ENCODE results near the gene NACC1. TPM values are rescaled to one million over a fixed set of nuclear protein-coding genes. Genes with fewer than 3 reads are reported as not detected.

The NACC1 gene
- total and polyA plus RNA-seq, 2 of the 8 experiments (the other 6 are each of a cell fraction or from before 2014, with no cell fraction given) = 234 to 301 TPM

DNA sequence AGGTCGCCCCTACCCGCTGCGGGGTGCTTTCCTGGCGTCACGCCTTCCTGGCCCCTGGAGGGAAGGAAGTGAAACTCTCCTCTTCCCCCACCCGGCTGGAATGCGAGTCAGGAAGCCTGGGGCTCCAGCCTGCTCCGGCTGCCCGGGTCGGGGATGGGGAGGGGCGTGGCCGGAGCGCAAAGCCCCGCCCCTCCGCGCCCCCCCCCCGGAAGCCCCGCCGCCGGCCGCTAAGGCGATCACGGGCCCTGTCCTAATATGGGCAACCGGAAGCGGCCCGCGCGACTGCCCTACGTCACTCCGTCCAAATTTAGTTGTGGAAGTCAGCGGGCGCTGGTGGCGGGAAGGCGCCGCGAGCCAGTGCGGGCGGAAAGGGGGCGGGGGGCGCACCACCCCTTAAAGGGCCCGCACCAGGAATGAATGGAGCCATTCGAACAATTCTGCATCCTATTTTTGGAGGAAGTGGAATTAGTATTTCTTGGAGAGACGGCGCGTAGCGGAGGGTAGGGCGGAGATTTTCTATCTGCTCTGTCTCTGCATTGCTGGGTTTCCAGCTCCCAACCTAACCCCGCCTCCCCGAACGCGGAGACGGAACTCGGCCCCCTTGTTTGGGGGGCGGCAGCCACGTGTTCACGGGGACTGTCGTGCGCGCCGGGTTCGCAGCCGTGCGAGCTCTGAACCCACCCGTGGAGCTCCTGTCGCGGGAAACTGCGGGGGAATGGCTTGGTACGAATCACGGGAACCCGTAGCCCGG lies 33.7 kb downstream of the NACC1 start:
- Histone ChIP-seq H3K14ac (ENCODE audit: insufficient read length) (no peak overlapping the region), H4K5ac (ENCODE audit: insufficient read length, low read depth, low read length) (peak overlapping the region; percentile 93), H3K18ac (ENCODE audit: extremely low read depth, low read length) (peak overlapping the region; percentile 96), H3K9ac (replicated peaks in 1 of 4; ENCODE audit: extremely low read depth in 1 of 4, low read depth in 3 of 4, low read length in 3 of 4) (peak overlapping the region; percentile 91 to 97 (median 94)), H4K20me1 (replicated peaks in 1 of 2; ENCODE audit: control insufficient read depth in 1 of 2, insufficient read depth in 2 of 2, low read length in 2 of 2) (peaks cover 7 to 13% of the 10 kb centered on the region in 2 experiments), H3K27me3 (replicated peaks in 1 of 4; ENCODE audit: control insufficient read depth in 3 of 4, extremely low read depth in 1 of 4, insufficient read depth in 3 of 4, low read length in 3 of 4) (no peaks in the 10 kb centered on the region; a peak in 1 of 7 replicates), H3K23ac (ENCODE audit: insufficient read length) (no peak overlapping the region), H4K8ac (ENCODE audit: extremely low read depth, insufficient read depth, low read length) (peak overlapping the region; percentile 95), H2BK12ac (ENCODE audit: low read depth, low read length) (peak overlapping the region; percentile 94), H2BK15ac (ENCODE audit: low read length) (peak overlapping the region; percentile 81; the same call in 1 of the 2 replicates), H3K9me3 (ENCODE audit: insufficient read depth in 2 of 2, low read depth in 1 of 2, low read length in 1 of 2) (no peaks in the 10 kb centered on the region), H2BK20ac (ENCODE audit: low read length) (no peak overlapping the region), H3K23me2 (ENCODE audit: low read depth, low read length) (peaks cover 23% of the 10 kb centered on the region), H3K27ac (ENCODE audit: low read depth, low read length) (peak overlapping the region; percentile 97), H4K91ac (replicated peaks; ENCODE audit: insufficient read length, low read length) (peak overlapping the region; percentile 98), H3K79me1 (ENCODE audit: low read depth, low read length) (peaks cover 8% of the 10 kb centered on the region), H2AK5ac (ENCODE audit: low read depth, low read length) (peak overlapping the region; percentile 99), H2BK5ac (ENCODE audit: low read depth, low read length) (peak overlapping the region; percentile 99), H3K4me1 (replicated peaks in 1 of 4; ENCODE audit: control insufficient read depth in 3 of 4, insufficient read depth in 4 of 4, low read length in 3 of 4) (peaks cover 0 to 10% (median 6%) of the 10 kb centered on the region in 4 experiments), H2BK120ac (replicated peaks; ENCODE audit: low read depth, low read length) (no peak overlapping the region), H3K4me3 (ENCODE audit: extremely low read depth in 1 of 4, insufficient read depth in 2 of 4, low read depth in 3 of 4, low read length in 4 of 4) (peak overlapping the region; percentile 90 to 99 (median 94)), H3K56ac (replicated peaks; ENCODE audit: insufficient read length, low read depth, low read length) (peak overlapping the region; percentile 75), H3K4ac (replicated peaks; ENCODE audit: insufficient read length, low read depth, low read length) (peak overlapping the region; percentile 76), H3K4me2 (ENCODE audit: insufficient read depth in 1 of 2, low read depth in 2 of 2, low read length in 2 of 2) (peak overlapping the region; percentile 82 to 91), H3K79me2 (ENCODE audit: control insufficient read depth in 1 of 2, insufficient read depth in 2 of 2, low read length in 2 of 2) (peaks cover 17 to 46% of the 10 kb centered on the region in 2 experiments), H3K36me3 (ENCODE audit: control insufficient read depth in 2 of 4, insufficient read depth in 4 of 4, low read length in 3 of 4) (peaks cover 0 to 7% (median 2%) of the 10 kb centered on the region in 4 experiments; a peak in 2 of 8 replicates), H2AFZ (ENCODE audit: low read length) (no peak overlapping the region)
- CTCF ChIA-PET (ENCODE audit: partially characterized antibody) = interaction anchor here (0.6 to 2.0 kb wide), 7 partner anchors 12 to 122 kb away, joined by 3 to 9 read pairs (median 6); no protein-coding TSS in a partner anchor
- WGBS, 2 experiments (ENCODE audit: extremely low coverage in 1 of 2, insufficient coverage in 1 of 2, insufficient read length in 1 of 2, insufficient replicate concordance in 2 of 2, low coverage in 1 of 2, low lambda C conversion rate in 2 of 2, missing lambda C conversion rate in 1 of 2) = 1% methylated on average over 58 of the region's 71 CpGs; no CpG with 5 or more reads in 1 of the 2 experiments
- no peak for FAIRE-seq
- peak in 1 of 2 experiments; percentile 96 for DNase-seq (ENCODE audit: low read depth in 1 of 2, low spot score in 2 of 2)
- POLR2A ChIA-PET (ENCODE audit: partially characterized antibody) = interaction anchor here (0.6 to 9.6 kb wide), 55 partner anchors 9 to 855 kb away, joined by 3 to 530 read pairs (median 5); partner anchors contain the start of genes CALR, LYL1, NACC1 and TRMT1
- TF ChIP-seq, protein P1, sequence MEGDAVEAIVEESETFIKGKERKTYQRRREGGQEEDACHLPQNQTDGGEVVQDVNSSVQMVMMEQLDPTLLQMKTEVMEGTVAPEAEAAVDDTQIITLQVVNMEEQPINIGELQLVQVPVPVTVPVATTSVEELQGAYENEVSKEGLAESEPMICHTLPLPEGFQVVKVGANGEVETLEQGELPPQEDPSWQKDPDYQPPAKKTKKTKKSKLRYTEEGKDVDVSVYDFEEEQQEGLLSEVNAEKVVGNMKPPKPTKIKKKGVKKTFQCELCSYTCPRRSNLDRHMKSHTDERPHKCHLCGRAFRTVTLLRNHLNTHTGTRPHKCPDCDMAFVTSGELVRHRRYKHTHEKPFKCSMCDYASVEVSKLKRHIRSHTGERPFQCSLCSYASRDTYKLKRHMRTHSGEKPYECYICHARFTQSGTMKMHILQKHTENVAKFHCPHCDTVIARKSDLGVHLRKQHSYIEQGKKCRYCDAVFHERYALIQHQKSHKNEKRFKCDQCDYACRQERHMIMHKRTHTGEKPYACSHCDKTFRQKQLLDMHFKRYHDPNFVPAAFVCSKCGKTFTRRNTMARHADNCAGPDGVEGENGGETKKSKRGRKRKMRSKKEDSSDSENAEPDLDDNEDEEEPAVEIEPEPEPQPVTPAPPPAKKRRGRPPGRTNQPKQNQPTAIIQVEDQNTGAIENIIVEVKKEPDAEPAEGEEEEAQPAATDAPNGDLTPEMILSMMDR (IDR thresholded peaks at IDR 0.05; ENCODE audit: control extremely low read depth in 1 of 3, insufficient read depth in 1 of 3, low read depth in 1 of 3, low read length in 3 of 3) = no peak
- TF ChIP-seq TAF1 (IDR thresholded peaks at IDR 0.05; ENCODE audit: low read depth, low read length) = peak; percentile 86
- TF ChIP-seq, protein P2, sequence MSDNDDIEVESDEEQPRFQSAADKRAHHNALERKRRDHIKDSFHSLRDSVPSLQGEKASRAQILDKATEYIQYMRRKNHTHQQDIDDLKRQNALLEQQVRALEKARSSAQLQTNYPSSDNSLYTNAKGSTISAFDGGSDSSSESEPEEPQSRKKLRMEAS (IDR thresholded peaks at IDR 0.05) = peak; percentile 92
- no peak for TF ChIP-seq KDM4A (IDR thresholded peaks at IDR 0.05; ENCODE audit: low read depth, low read length, severe bottlenecking)
- TF ChIP-seq CHD1 (IDR thresholded peaks at IDR 0.05; ENCODE audit: low read depth, low read length) = no peak; the same call in 1 of the 2 replicates
- no peak for TF ChIP-seq SIRT6 (IDR thresholded peaks at IDR 0.05; ENCODE audit: low read length)
- 0 out of 3 replicates have a peak, but pooled peaks of 1 of the 2 experiments have one; percentile 24 for TF ChIP-seq EP300 (IDR thresholded peaks at IDR 0.05; ENCODE audit: borderline replicate concordance in 1 of 2, low read depth in 2 of 2, low read length in 2 of 2)
- TF ChIP-seq POLR2A (IDR thresholded peaks at IDR 0.05; ENCODE audit: control extremely low read depth in 1 of 2, low read depth in 2 of 2, low read length in 2 of 2) = peak in 1 of 2 experiments; percentile 83; a peak in 2 of 3 replicates

Data from H1 (cell line).